LNCaP clone FGC (cell line): ENCODE measurements around the gene GPR180.
A peak's percentile ranks its signal among the peaks of the same experiment; 100 is the strongest.
"Not testable (repeated sequence)": the region's sequence is repeated elsewhere in the genome, so short reads cannot be mapped to it uniquely, and the experiment has no call there.

Experiments used
- DNase-seq: peaks from one replicate; pipeline ENCODE4 v3.0.0-alpha.2; 2011; ENCODE audit warnings: low read depth
- H3K4me3 ChIP-seq: 2 replicates; pipeline ENCODE4 v1.5.1; 2011; ENCODE audit warnings: mild to moderate bottlenecking, low read depth, low read length, control low read depth
- TF ChIP-seq, protein P1 (sequence below): IDR thresholded peaks from 2 replicates; pipeline ENCODE4 v1.5.1; 2012; ENCODE audit warnings: mild to moderate bottlenecking; ENCODE audit not compliant: control insufficient read depth, insufficient read depth; ENCODE audit errors: extremely low read depth

The GPR180 gene

DNA sequence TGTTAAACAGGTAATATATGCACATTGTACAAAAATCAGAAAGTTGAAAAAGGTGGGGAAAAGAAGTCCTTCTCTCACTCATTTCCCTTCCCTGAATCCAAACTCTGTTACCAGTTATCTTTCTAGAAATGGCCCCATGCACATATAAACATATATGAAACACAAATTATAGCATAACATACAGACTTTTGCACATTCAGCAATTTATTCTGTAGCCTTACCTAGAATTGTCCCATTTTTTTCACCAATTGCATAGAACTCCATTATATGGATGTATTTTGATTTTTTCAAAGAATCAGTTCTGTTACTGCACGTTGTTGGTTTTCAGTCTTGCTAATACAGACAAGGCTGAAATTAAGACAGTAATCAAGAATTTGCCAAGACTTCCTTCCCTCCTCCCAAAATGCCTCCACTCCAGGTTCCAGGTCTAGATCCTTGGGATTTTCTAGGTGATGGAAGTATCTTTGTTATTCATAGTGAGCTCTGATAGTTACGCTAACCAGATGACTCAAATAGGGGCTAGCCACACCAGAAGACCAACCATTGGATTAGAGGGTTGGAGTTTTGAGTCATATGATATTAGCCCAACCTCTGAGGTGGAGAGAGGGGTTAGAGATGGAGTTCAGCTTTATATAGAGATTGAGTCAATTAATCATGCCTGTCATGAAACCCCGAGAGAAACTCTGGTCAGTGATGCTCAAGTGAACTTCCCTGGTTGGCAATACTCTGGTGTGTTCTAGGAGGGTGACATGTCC is 30.7 kb downstream of the GPR180 start:
- DNase-seq: no peak
- no peak overlapping the region for H3K4me3 ChIP-seq
- TF ChIP-seq, protein P1, sequence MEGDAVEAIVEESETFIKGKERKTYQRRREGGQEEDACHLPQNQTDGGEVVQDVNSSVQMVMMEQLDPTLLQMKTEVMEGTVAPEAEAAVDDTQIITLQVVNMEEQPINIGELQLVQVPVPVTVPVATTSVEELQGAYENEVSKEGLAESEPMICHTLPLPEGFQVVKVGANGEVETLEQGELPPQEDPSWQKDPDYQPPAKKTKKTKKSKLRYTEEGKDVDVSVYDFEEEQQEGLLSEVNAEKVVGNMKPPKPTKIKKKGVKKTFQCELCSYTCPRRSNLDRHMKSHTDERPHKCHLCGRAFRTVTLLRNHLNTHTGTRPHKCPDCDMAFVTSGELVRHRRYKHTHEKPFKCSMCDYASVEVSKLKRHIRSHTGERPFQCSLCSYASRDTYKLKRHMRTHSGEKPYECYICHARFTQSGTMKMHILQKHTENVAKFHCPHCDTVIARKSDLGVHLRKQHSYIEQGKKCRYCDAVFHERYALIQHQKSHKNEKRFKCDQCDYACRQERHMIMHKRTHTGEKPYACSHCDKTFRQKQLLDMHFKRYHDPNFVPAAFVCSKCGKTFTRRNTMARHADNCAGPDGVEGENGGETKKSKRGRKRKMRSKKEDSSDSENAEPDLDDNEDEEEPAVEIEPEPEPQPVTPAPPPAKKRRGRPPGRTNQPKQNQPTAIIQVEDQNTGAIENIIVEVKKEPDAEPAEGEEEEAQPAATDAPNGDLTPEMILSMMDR: no peak

- H3K4me3 ChIP-seq, DNase-seq: not testable (repeated sequence)
These were observed 34.4 kb downstream of the GPR180 start for GRCh38 chr13:94636096-94636495.

DNA sequence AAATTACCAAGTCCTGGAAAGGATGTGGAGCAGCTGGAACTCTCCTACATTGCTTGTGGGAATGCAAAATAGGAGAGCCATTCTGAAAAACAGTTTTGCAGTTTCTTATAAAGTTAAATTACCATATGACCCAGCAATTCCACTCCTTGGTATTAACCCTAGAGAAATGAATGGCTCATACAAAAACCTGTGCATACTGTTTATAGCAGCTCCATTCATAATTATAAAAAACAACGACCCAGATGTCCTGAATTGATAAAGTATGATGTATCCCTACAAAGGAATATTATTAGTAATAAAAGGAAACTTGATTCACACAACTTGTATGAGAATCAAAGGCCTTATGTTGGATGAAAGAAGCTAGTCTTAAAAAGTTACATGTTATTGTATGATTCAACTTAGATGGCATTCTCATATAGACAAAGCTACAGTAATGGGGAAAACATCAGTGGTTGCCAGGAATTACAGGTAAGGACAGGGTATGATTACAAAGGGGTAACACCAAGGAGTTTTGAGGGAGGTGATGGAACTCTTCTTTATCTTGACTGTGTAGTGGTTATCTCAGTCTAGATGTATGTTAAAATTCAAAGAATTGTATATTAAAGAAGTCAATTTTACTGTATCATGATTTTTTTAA is 35.4 kb downstream of the GPR180 start:
- TF ChIP-seq, protein P1: no peak

DNA sequence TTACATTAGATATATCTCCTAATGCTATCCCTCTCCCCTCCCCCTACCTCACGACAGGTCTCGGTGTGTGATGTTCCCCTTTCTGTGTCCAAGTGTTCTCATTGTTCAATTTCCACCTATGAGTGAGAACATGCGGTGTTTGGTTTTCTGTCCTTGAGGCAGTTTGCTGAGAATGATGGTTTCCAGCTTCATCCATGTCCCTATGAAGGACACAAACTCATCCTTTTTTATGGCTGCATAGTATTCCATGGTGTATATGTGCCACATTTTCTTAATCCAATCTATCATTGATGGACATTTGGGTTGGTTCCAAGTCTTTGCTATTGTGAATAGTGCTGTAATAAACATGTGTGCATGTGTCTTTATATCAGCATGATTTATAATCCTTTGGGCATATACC is 36.0 kb downstream of the GPR180 start:
- not testable (repeated sequence) for DNase-seq, H3K4me3 ChIP-seq

More for the DNA sequence above, 35.4 kb downstream of the GPR180 start:
- no peak overlapping the region for H3K4me3 ChIP-seq
- no peak for DNase-seq

- no peak overlapping the region for H3K4me3 ChIP-seq
- no peak for DNase-seq
- TF ChIP-seq, protein P1: no peak
These were observed 39.1 kb downstream of the GPR180 start for GRCh38 chr13:94640721-94641120.

GRCh38 chr13:94641409-94641941 is 39.8 kb downstream of the GPR180 start:
- TF ChIP-seq, protein P1: no peak
- DNase-seq: no peak
- no peak overlapping the region for H3K4me3 ChIP-seq

- H3K4me3 ChIP-seq: no peak overlapping the region
- TF ChIP-seq, protein P1: no peak
- peak; percentile 55 for DNase-seq
These were observed 45.2 kb downstream of the GPR180 start for GRCh38 chr13:94646904-94647303.

GRCh38 chr13:94656176-94656575 is 54.5 kb downstream of the GPR180 start:
- H3K4me3 ChIP-seq: no peak overlapping the region
- TF ChIP-seq, protein P1: no peak
- no peak for DNase-seq
